Measurements from ENCODE around the gene CFAP70. TPM values are rescaled to one million over a fixed set of nuclear protein-coding genes. Genes with fewer than 3 reads are reported as not detected.
"Not testable (repeated sequence)": the region's sequence is repeated elsewhere in the genome, so short reads cannot be mapped to it uniquely, and the experiment has no call there.

CFAP70 gene
- total RNA-seq, 1 donor from 2014 or later: 0.86 TPM

GRCh38 chr10:73262880-73263555 lies 95.6 kb downstream of the CFAP70 start:
- H3K27ac Mint-ChIP-seq (ENCODE audit: unreplicated experiment): no peak overlapping the region
- H3K9me3 Mint-ChIP-seq (ENCODE audit: unreplicated experiment): peaks cover 10% of the 10 kb centered on the region
- H3K36me3 Mint-ChIP-seq (ENCODE audit: unreplicated experiment): no peaks in the 10 kb centered on the region
- no peak for TF ChIP-seq CTCF (IDR thresholded peaks at IDR 0.05)
- peaks cover 10% of the 10 kb centered on the region for H3K4me1 Mint-ChIP-seq (ENCODE audit: unreplicated experiment)
- peaks cover 25% of the 10 kb centered on the region for H3K27me3 Mint-ChIP-seq (ENCODE audit: unreplicated experiment)
- H3K4me3 Mint-ChIP-seq (ENCODE audit: unreplicated experiment): no peak overlapping the region
- no peak for DNase-seq (ENCODE audit: extremely low spot score, unreplicated experiment)

- Mint-ChIP-seq H3K27me3 (ENCODE audit: unreplicated experiment) (peaks cover 17% of the 10 kb centered on the region), H3K9me3 (ENCODE audit: unreplicated experiment) (peaks cover 10% of the 10 kb centered on the region), H3K4me1 (ENCODE audit: unreplicated experiment) (peaks cover 10% of the 10 kb centered on the region), H3K36me3 (ENCODE audit: unreplicated experiment) (no peaks in the 10 kb centered on the region), H3K4me3 (ENCODE audit: unreplicated experiment) (no peak overlapping the region), H3K27ac (ENCODE audit: unreplicated experiment) (no peak overlapping the region)
- no peak for DNase-seq (ENCODE audit: extremely low spot score, unreplicated experiment)
- TF ChIP-seq CTCF (IDR thresholded peaks at IDR 0.05): no peak
Measured at GRCh38 chr10:73262105-73262730, 96.4 kb downstream of the CFAP70 start.

GRCh38 chr10:73261362-73261995 lies 97.2 kb downstream of the CFAP70 start:
- Mint-ChIP-seq H3K27me3 (ENCODE audit: unreplicated experiment) (peaks cover 14% of the 10 kb centered on the region), H3K4me3 (ENCODE audit: unreplicated experiment) (no peak overlapping the region), H3K4me1 (ENCODE audit: unreplicated experiment) (peaks cover 12% of the 10 kb centered on the region), H3K36me3 (ENCODE audit: unreplicated experiment) (no peaks in the 10 kb centered on the region), H3K27ac (ENCODE audit: unreplicated experiment) (peak overlapping the region; percentile 8), H3K9me3 (ENCODE audit: unreplicated experiment) (peaks cover 10% of the 10 kb centered on the region)
- DNase-seq (ENCODE audit: extremely low spot score, unreplicated experiment): no peak
- no peak for TF ChIP-seq CTCF (IDR thresholded peaks at IDR 0.05)

- not testable (repeated sequence) for H3K27ac Mint-ChIP-seq (ENCODE audit: unreplicated experiment); H3K27me3 Mint-ChIP-seq (ENCODE audit: unreplicated experiment); DNase-seq (ENCODE audit: extremely low spot score, unreplicated experiment); H3K36me3 Mint-ChIP-seq (ENCODE audit: unreplicated experiment); H3K4me1 Mint-ChIP-seq (ENCODE audit: unreplicated experiment); H3K4me3 Mint-ChIP-seq (ENCODE audit: unreplicated experiment)
- peaks cover 10% of the 10 kb centered on the region for H3K9me3 Mint-ChIP-seq (ENCODE audit: unreplicated experiment)
Measured at GRCh38 chr10:73258612-73259011, 100.1 kb downstream of the CFAP70 start.

- DNase-seq (ENCODE audit: extremely low spot score, unreplicated experiment): no peak
- peaks cover 16% of the 10 kb centered on the region for H3K36me3 Mint-ChIP-seq (ENCODE audit: unreplicated experiment)
- H3K4me3 Mint-ChIP-seq (ENCODE audit: unreplicated experiment): peak overlapping the region; percentile 95
- TF ChIP-seq CTCF (IDR thresholded peaks at IDR 0.05): no peak
- no peaks in the 10 kb centered on the region for H3K27me3 Mint-ChIP-seq (ENCODE audit: unreplicated experiment)
- peak overlapping the region; percentile 95 for H3K27ac Mint-ChIP-seq (ENCODE audit: unreplicated experiment)
- H3K9me3 Mint-ChIP-seq (ENCODE audit: unreplicated experiment): peaks cover under 1% of the 10 kb centered on the region
- peaks cover 24% of the 10 kb centered on the region for H3K4me1 Mint-ChIP-seq (ENCODE audit: unreplicated experiment)
Measured at GRCh38 chr10:73253225-73253555, 105.5 kb downstream of the CFAP70 start.

All from osteocyte (in vitro differentiated cells).